Measurements from ENCODE around the gene EYA3.

Gene EYA3

GRCh38 chr1:28045777-28046176 lies 42.6 kb downstream of the EYA3 start:
- peaks cover 0 to 8% of the 10 kb centered on the region in 2 donors for H3K36me3 ChIP-seq (ENCODE audit: control insufficient read depth in 2 of 2, insufficient read depth in 2 of 2, low read length in 2 of 2)
- H3K4me3 ChIP-seq (ENCODE audit: low read length in 2 of 2): no peak overlapping the region
- H3K4me1 ChIP-seq (ENCODE audit: control insufficient read depth, insufficient read depth, low read length): no peaks in the 10 kb centered on the region
- no peak overlapping the region for H3K27ac ChIP-seq (ENCODE audit: low read length)
- H3K9ac ChIP-seq (ENCODE audit: low read length in 2 of 2): no peak overlapping the region
- no peaks in the 10 kb centered on the region for H3K9me3 ChIP-seq (ENCODE audit: control insufficient read depth in 2 of 2, low read length in 2 of 2)
- H3K27me3 ChIP-seq (ENCODE audit: control insufficient read depth in 1 of 2, insufficient read depth in 2 of 2, low read length in 2 of 2): no peaks in the 10 kb centered on the region

- H3K4me1 ChIP-seq (ENCODE audit: control insufficient read depth, insufficient read depth, low read length): no peaks in the 10 kb centered on the region
- H3K36me3 ChIP-seq (ENCODE audit: control insufficient read depth in 2 of 2, insufficient read depth in 2 of 2, low read length in 2 of 2): peaks cover 2 to 12% of the 10 kb centered on the region in 2 donors
Measured at GRCh38 chr1:28044399-28044798, 44.0 kb downstream of the EYA3 start.

GRCh38 chr1:28039341-28039740 lies 49.1 kb downstream of the EYA3 start:
- H3K27me3 ChIP-seq (ENCODE audit: control insufficient read depth in 1 of 2, insufficient read depth in 2 of 2, low read length in 2 of 2): no peaks in the 10 kb centered on the region
- H3K4me3 ChIP-seq (ENCODE audit: low read length in 2 of 2): no peak overlapping the region
- H3K36me3 ChIP-seq (ENCODE audit: control insufficient read depth in 2 of 2, insufficient read depth in 2 of 2, low read length in 2 of 2): peaks cover 5 to 11% of the 10 kb centered on the region in 2 donors
- no peak overlapping the region for H3K27ac ChIP-seq (ENCODE audit: low read length)
- H3K9ac ChIP-seq (ENCODE audit: low read length in 2 of 2): no peak overlapping the region
- no peaks in the 10 kb centered on the region for H3K9me3 ChIP-seq (ENCODE audit: control insufficient read depth in 2 of 2, low read length in 2 of 2)
- H3K4me1 ChIP-seq (ENCODE audit: control insufficient read depth, insufficient read depth, low read length): no peaks in the 10 kb centered on the region

More at GRCh38 chr1:28044399-28044798, 44.0 kb downstream of the EYA3 start:
- no peak overlapping the region for H3K4me3 ChIP-seq (ENCODE audit: low read length in 2 of 2)
- no peaks in the 10 kb centered on the region for H3K9me3 ChIP-seq (ENCODE audit: control insufficient read depth in 2 of 2, low read length in 2 of 2)
- H3K27me3 ChIP-seq (ENCODE audit: control insufficient read depth in 1 of 2, insufficient read depth in 2 of 2, low read length in 2 of 2): no peaks in the 10 kb centered on the region
- no peak overlapping the region for H3K9ac ChIP-seq (ENCODE audit: low read length in 2 of 2)
- H3K27ac ChIP-seq (ENCODE audit: low read length): no peak overlapping the region

- H3K27me3 ChIP-seq (ENCODE audit: control insufficient read depth in 1 of 2, insufficient read depth in 2 of 2, low read length in 2 of 2): no peaks in the 10 kb centered on the region
- no peak overlapping the region for H3K27ac ChIP-seq (ENCODE audit: low read length)
- H3K9me3 ChIP-seq (ENCODE audit: control insufficient read depth in 2 of 2, low read length in 2 of 2): no peaks in the 10 kb centered on the region
- no peak overlapping the region for H3K9ac ChIP-seq (ENCODE audit: low read length in 2 of 2)
- no peaks in the 10 kb centered on the region for H3K4me1 ChIP-seq (ENCODE audit: control insufficient read depth, insufficient read depth, low read length)
- no peak overlapping the region for H3K4me3 ChIP-seq (ENCODE audit: low read length in 2 of 2)
- peaks cover 5 to 11% of the 10 kb centered on the region in 2 donors for H3K36me3 ChIP-seq (ENCODE audit: control insufficient read depth in 2 of 2, insufficient read depth in 2 of 2, low read length in 2 of 2)
Measured at GRCh38 chr1:28037946-28038345, 50.5 kb downstream of the EYA3 start.

GRCh38 chr1:28037206-28037605 lies 51.2 kb downstream of the EYA3 start:
- no peaks in the 10 kb centered on the region for H3K27me3 ChIP-seq (ENCODE audit: control insufficient read depth in 1 of 2, insufficient read depth in 2 of 2, low read length in 2 of 2)
- H3K9ac ChIP-seq (ENCODE audit: low read length in 2 of 2): no peak overlapping the region
- H3K36me3 ChIP-seq (ENCODE audit: control insufficient read depth in 2 of 2, insufficient read depth in 2 of 2, low read length in 2 of 2): peaks cover 5 to 11% of the 10 kb centered on the region in 2 donors
- H3K4me1 ChIP-seq (ENCODE audit: control insufficient read depth, insufficient read depth, low read length): no peaks in the 10 kb centered on the region
- H3K27ac ChIP-seq (ENCODE audit: low read length): no peak overlapping the region
- H3K4me3 ChIP-seq (ENCODE audit: low read length in 2 of 2): no peak overlapping the region
- no peaks in the 10 kb centered on the region for H3K9me3 ChIP-seq (ENCODE audit: control insufficient read depth in 2 of 2, low read length in 2 of 2)

- no peak overlapping the region for H3K9ac ChIP-seq (ENCODE audit: low read length in 2 of 2)
- no peaks in the 10 kb centered on the region for H3K27me3 ChIP-seq (ENCODE audit: control insufficient read depth in 1 of 2, insufficient read depth in 2 of 2, low read length in 2 of 2)
- no peaks in the 10 kb centered on the region for H3K9me3 ChIP-seq (ENCODE audit: control insufficient read depth in 2 of 2, low read length in 2 of 2)
- H3K36me3 ChIP-seq (ENCODE audit: control insufficient read depth in 2 of 2, insufficient read depth in 2 of 2, low read length in 2 of 2): peaks cover 5 to 11% of the 10 kb centered on the region in 2 donors
- no peak overlapping the region for H3K4me3 ChIP-seq (ENCODE audit: low read length in 2 of 2)
- no peak overlapping the region for H3K27ac ChIP-seq (ENCODE audit: low read length)
- H3K4me1 ChIP-seq (ENCODE audit: control insufficient read depth, insufficient read depth, low read length): no peaks in the 10 kb centered on the region
Measured at GRCh38 chr1:28036431-28036830, 52.0 kb downstream of the EYA3 start.

GRCh38 chr1:28035420-28035819 lies 53.0 kb downstream of the EYA3 start:
- no peak overlapping the region for H3K27ac ChIP-seq (ENCODE audit: low read length)
- H3K36me3 ChIP-seq (ENCODE audit: control insufficient read depth in 2 of 2, insufficient read depth in 2 of 2, low read length in 2 of 2): peaks cover 5 to 11% of the 10 kb centered on the region in 2 donors
- no peaks in the 10 kb centered on the region for H3K4me1 ChIP-seq (ENCODE audit: control insufficient read depth, insufficient read depth, low read length)
- no peak overlapping the region for H3K4me3 ChIP-seq (ENCODE audit: low read length in 2 of 2)
- no peaks in the 10 kb centered on the region for H3K9me3 ChIP-seq (ENCODE audit: control insufficient read depth in 2 of 2, low read length in 2 of 2)
- no peak overlapping the region for H3K9ac ChIP-seq (ENCODE audit: low read length in 2 of 2)
- no peaks in the 10 kb centered on the region for H3K27me3 ChIP-seq (ENCODE audit: control insufficient read depth in 1 of 2, insufficient read depth in 2 of 2, low read length in 2 of 2)

GRCh38 chr1:28032281-28032680 lies 56.1 kb downstream of the EYA3 start:
- H3K36me3 ChIP-seq (ENCODE audit: control insufficient read depth in 2 of 2, insufficient read depth in 2 of 2, low read length in 2 of 2): peaks cover 2 to 7% of the 10 kb centered on the region in 2 donors
- no peak overlapping the region for H3K4me3 ChIP-seq (ENCODE audit: low read length in 2 of 2)
- H3K27me3 ChIP-seq (ENCODE audit: control insufficient read depth in 1 of 2, insufficient read depth in 2 of 2, low read length in 2 of 2): no peaks in the 10 kb centered on the region
- H3K9ac ChIP-seq (ENCODE audit: low read length in 2 of 2): no peak overlapping the region
- no peak overlapping the region for H3K27ac ChIP-seq (ENCODE audit: low read length)
- H3K9me3 ChIP-seq (ENCODE audit: control insufficient read depth in 2 of 2, low read length in 2 of 2): no peaks in the 10 kb centered on the region
- no peaks in the 10 kb centered on the region for H3K4me1 ChIP-seq (ENCODE audit: control insufficient read depth, insufficient read depth, low read length)

GRCh38 chr1:28031173-28031572 lies 57.2 kb downstream of the EYA3 start:
- Histone ChIP-seq H3K4me1 (ENCODE audit: control insufficient read depth, insufficient read depth, low read length) (no peaks in the 10 kb centered on the region), H3K36me3 (ENCODE audit: control insufficient read depth in 2 of 2, insufficient read depth in 2 of 2, low read length in 2 of 2) (peaks cover 4 to 8% of the 10 kb centered on the region in 2 donors), H3K27ac (ENCODE audit: low read length) (no peak overlapping the region), H3K9ac (ENCODE audit: low read length in 2 of 2) (no peak overlapping the region), H3K27me3 (ENCODE audit: control insufficient read depth in 1 of 2, insufficient read depth in 2 of 2, low read length in 2 of 2) (no peaks in the 10 kb centered on the region), H3K9me3 (ENCODE audit: control insufficient read depth in 2 of 2, low read length in 2 of 2) (no peaks in the 10 kb centered on the region), H3K4me3 (ENCODE audit: low read length in 2 of 2) (no peak overlapping the region)

- no peaks in the 10 kb centered on the region for H3K9me3 ChIP-seq (ENCODE audit: control insufficient read depth in 2 of 2, low read length in 2 of 2)
- H3K4me1 ChIP-seq (ENCODE audit: control insufficient read depth, insufficient read depth, low read length): no peaks in the 10 kb centered on the region
- no peak overlapping the region for H3K27ac ChIP-seq (ENCODE audit: low read length)
- H3K27me3 ChIP-seq (ENCODE audit: control insufficient read depth in 1 of 2, insufficient read depth in 2 of 2, low read length in 2 of 2): no peaks in the 10 kb centered on the region
- H3K4me3 ChIP-seq (ENCODE audit: low read length in 2 of 2): no peak overlapping the region
- H3K36me3 ChIP-seq (ENCODE audit: control insufficient read depth in 2 of 2, insufficient read depth in 2 of 2, low read length in 2 of 2): peaks cover 5 to 6% of the 10 kb centered on the region in 2 donors
- no peak overlapping the region for H3K9ac ChIP-seq (ENCODE audit: low read length in 2 of 2)
Measured at GRCh38 chr1:28028873-28029654, 59.3 kb downstream of the EYA3 start.

- H3K27ac ChIP-seq (ENCODE audit: low read length): no peak overlapping the region
- no peaks in the 10 kb centered on the region for H3K27me3 ChIP-seq (ENCODE audit: control insufficient read depth in 1 of 2, insufficient read depth in 2 of 2, low read length in 2 of 2)
- H3K36me3 ChIP-seq (ENCODE audit: control insufficient read depth in 2 of 2, insufficient read depth in 2 of 2, low read length in 2 of 2): peaks cover 5 to 6% of the 10 kb centered on the region in 2 donors
- H3K4me3 ChIP-seq (ENCODE audit: low read length in 2 of 2): no peak overlapping the region
- no peaks in the 10 kb centered on the region for H3K9me3 ChIP-seq (ENCODE audit: control insufficient read depth in 2 of 2, low read length in 2 of 2)
- no peaks in the 10 kb centered on the region for H3K4me1 ChIP-seq (ENCODE audit: control insufficient read depth, insufficient read depth, low read length)
- H3K9ac ChIP-seq (ENCODE audit: low read length in 2 of 2): no peak overlapping the region
Measured at GRCh38 chr1:28027660-28028059, 60.8 kb downstream of the EYA3 start.
